GM19438 (cell line): Measurements from ENCODE around the gene CATSPERD.

Source experiments
- ATAC-seq: cut with Tn5 transposase; IDR thresholded peaks from one replicate; pipeline ENCODE4 v1.9.1; 2021; ENCODE audit warnings: low read depth; ENCODE audit not compliant: unreplicated experiment

Gene CATSPERD

GRCh38 chr19:5784581-5785147 lies 64.2 kb downstream of the CATSPERD start, which contains the start of gene PRR22:
TSS of gene PRR22 (minus strand) at chr19:5784746. CDS start at chr19:5784660, 86 bp downstream.
- no peak for ATAC-seq

- no peak for ATAC-seq
Observed at GRCh38 chr19:5785423-5785822, 65.0 kb downstream of the CATSPERD start.

- ATAC-seq, result no peak
Observed at GRCh38 chr19:5786593-5787408, 66.4 kb downstream of the CATSPERD start.

- ATAC-seq, result no peak
Observed at GRCh38 chr19:5787409-5788182, 67.2 kb downstream of the CATSPERD start.

GRCh38 chr19:5788422-5788821 lies 68.0 kb downstream of the CATSPERD start:
- ATAC-seq, result no peak

- ATAC-seq, result no peak
Observed at GRCh38 chr19:5789351-5789761, 68.9 kb downstream of the CATSPERD start.

GRCh38 chr19:5789886-5790558 lies 69.6 kb downstream of the CATSPERD start:
- no peak for ATAC-seq

GRCh38 chr19:5790559-5791520 lies 70.4 kb downstream of the CATSPERD start, which contains the start of gene DUS3L:
TSS of gene DUS3L (minus strand) at chr19:5791163. CDS start at chr19:5791141, 22 bp downstream.
- ATAC-seq, result peak; percentile 80

- no peak for ATAC-seq
Observed at GRCh38 chr19:5792224-5792623, 71.8 kb downstream of the CATSPERD start.

GRCh38 chr19:5793188-5793587 lies 72.8 kb downstream of the CATSPERD start:
- no peak for ATAC-seq

GRCh38 chr19:5795382-5795919 lies 75.0 kb downstream of the CATSPERD start:
- ATAC-seq, result no peak

GRCh38 chr19:5798244-5798643 lies 77.8 kb downstream of the CATSPERD start:
- ATAC-seq, result no peak

GRCh38 chr19:5799247-5800241 lies 79.1 kb downstream of the CATSPERD start:
- ATAC-seq, result no peak

- no peak for ATAC-seq
Observed at GRCh38 chr19:5800361-5801270, 80.2 kb downstream of the CATSPERD start.

- no peak for ATAC-seq
Observed at GRCh38 chr19:5801796-5802619, 81.6 kb downstream of the CATSPERD start.

GRCh38 chr19:5803441-5803751 lies 83.0 kb downstream of the CATSPERD start:
- no peak for ATAC-seq
